H1 (cell line): ENCODE results near the gene CTTNBP2.

Source experiments
- CEBPB ChIP-seq: IDR thresholded peaks from 2 replicates; pipeline ENCODE4 v1.6.1; 2012; ENCODE audit warnings: low read depth, low read length
- CHD2 ChIP-seq: IDR thresholded peaks from 2 replicates; pipeline ENCODE4 v1.6.1; 2012; ENCODE audit warnings: low read length, improper control_type of control experiment
- CREB1 ChIP-seq: IDR thresholded peaks from 2 replicates; pipeline ENCODE4 v1.6.1; 2012; ENCODE audit warnings: inconsistent platforms
- CTCF ChIP-seq, 3 experiments: IDR thresholded peaks; 1 replicate in 2 of 3; 2 replicates in 1 of 3; pipeline versions ENCODE4 v1.5.1 to v1.6.1; 2011; ENCODE audit warnings: low read length in 3 of 3, mild to moderate bottlenecking in 3 of 3, inconsistent platforms in 2 of 3, low read depth in 1 of 3, moderate library complexity in 1 of 3; ENCODE audit not compliant: insufficient read depth in 1 of 3; ENCODE audit errors: control extremely low read depth in 1 of 3
- EP300 ChIP-seq, 2 experiments: IDR thresholded peaks; 1 replicate in 1 of 2; 2 replicates in 1 of 2; pipeline ENCODE4 v1.6.1; 2011 to 2012; ENCODE audit warnings: low read depth in 2 of 2, low read length in 2 of 2, mild to moderate bottlenecking in 2 of 2, borderline replicate concordance in 1 of 2, inconsistent platforms in 1 of 2, moderate library complexity in 1 of 2
- EZH2 ChIP-seq: fragments of 200-600 bp; sonication (generic); IDR thresholded peaks from 2 replicates; pipeline ENCODE4 v1.7.1; 2012; ENCODE audit warnings: low read depth, mild to moderate bottlenecking, moderate library complexity, low read length, inconsistent platforms; ENCODE audit not compliant: severe bottlenecking
- POLR2A ChIP-seq, 2 experiments: IDR thresholded peaks; 1 replicate in 1 of 2; 2 replicates in 1 of 2; pipeline ENCODE4 v1.6.1; 2011; ENCODE audit warnings: low read depth in 2 of 2, low read length in 2 of 2, mild to moderate bottlenecking in 2 of 2; ENCODE audit errors: control extremely low read depth in 1 of 2
- POLR2AphosphoS5 ChIP-seq: IDR thresholded peaks from 2 replicates; pipeline ENCODE4 v1.6.1; 2011; ENCODE audit warnings: low read depth, low read length
- SP1 ChIP-seq: IDR thresholded peaks from 2 replicates; pipeline ENCODE4 v1.6.1; 2011; ENCODE audit warnings: low read depth, low read length
- SRF ChIP-seq: IDR thresholded peaks from 2 replicates; pipeline ENCODE4 v1.6.1; 2011; ENCODE audit warnings: mild to moderate bottlenecking, low read depth, low read length, moderate library complexity
- TAF1 ChIP-seq: IDR thresholded peaks from 2 replicates; pipeline ENCODE4 v1.6.1; 2011; ENCODE audit warnings: mild to moderate bottlenecking, low read depth, low read length
- YY1 ChIP-seq: IDR thresholded peaks from 2 replicates; pipeline ENCODE4 v1.6.1; 2011; ENCODE audit warnings: low read depth, mild to moderate bottlenecking, low read length

GRCh38 chr7:117811696-117812095, 61.5 kb downstream of the CTTNBP2 start:
- TF ChIP-seq POLR2A (IDR thresholded peaks at IDR 0.05; ENCODE audit: control extremely low read depth in 1 of 2, low read depth in 2 of 2, low read length in 2 of 2) (no peak), YY1 (no peak), EZH2 (no peak), TAF1 (no peak), CTCF (IDR thresholded peaks at IDR 0.05; ENCODE audit: control extremely low read depth in 1 of 3, insufficient read depth in 1 of 3, low read depth in 1 of 3, low read length in 3 of 3) (no peak), SRF (no peak), POLR2AphosphoS5 (no peak), CHD2 (no peak), EP300 (IDR thresholded peaks at IDR 0.05; ENCODE audit: borderline replicate concordance in 1 of 2, low read depth in 2 of 2, low read length in 2 of 2) (no peak), CREB1 (no peak), CEBPB (no peak), SP1 (no peak)
